Panc1 (cell line): ENCODE results near the gene NFIC. TPM values are rescaled to one million over a fixed set of nuclear protein-coding genes. Genes with fewer than 3 reads are reported as not detected.

ENCODE experiments used
- ATAC-seq: fragments of 200-7000 bp; cut with Tn5 transposase; 2 replicates; pipeline ENCODE4 v1.9.1; 2020; ENCODE audit warnings: mild to moderate bottlenecking, moderate library complexity
- BruUV-seq: library from RNA; stranded (reverse); fragments of 400-500 nt; replicated peaks from 2 replicates; lab custom pipeline; 2021; lab: Mats Ljungman, UMichigan
- CTCF ChIA-PET: fragments of 300-600 bp; sonication (Branson Sonifier 250); formaldehyde crosslinking; loops from one replicate; lab custom pipeline; 2022; ENCODE audit warnings: antibody characterized with exemption; lab: Charles Lee
- POLR2A ChIA-PET: fragments of 300-600 bp; sonication (Branson Sonifier 250); formaldehyde crosslinking; loops from one replicate; lab custom pipeline; 2022; ENCODE audit warnings: antibody characterized with exemption; lab: Charles Lee
- DNase-seq: peaks from one replicate; pipeline ENCODE4 v3.0.0-alpha.2; 2010; ENCODE audit warnings: low read depth, low spot score
- H3K27ac ChIP-seq: 2 replicates; pipeline ENCODE4 v1.5.1; 2011; ENCODE audit warnings: mild to moderate bottlenecking, low read length, inconsistent platforms
- H3K27me3 ChIP-seq: fragments of 200-500 bp; sonication (Bioruptor generic); 2 replicates; pipeline ENCODE4 v1.6.0; 2014; ENCODE audit warnings: low read length, inconsistent platforms; ENCODE audit not compliant: control insufficient read depth, insufficient read depth
- H3K36me3 ChIP-seq: fragments of 200-500 bp; sonication (Bioruptor generic); 2 replicates; pipeline ENCODE4 v1.5.1; 2014; ENCODE audit warnings: inconsistent platforms, mild to moderate bottlenecking, low read length, moderate library complexity; ENCODE audit not compliant: control insufficient read depth, insufficient read depth
- H3K4me1 ChIP-seq: 2 replicates; pipeline ENCODE4 v1.5.1; 2011; ENCODE audit warnings: inconsistent platforms, mild to moderate bottlenecking, low read length, moderate library complexity; ENCODE audit not compliant: control insufficient read depth, insufficient read depth
- H3K4me3 ChIP-seq, 2 experiments: 2 replicates each; pipeline ENCODE4 v1.5.1; 2011 to 2012; ENCODE audit warnings: low read depth in 2 of 2, low read length in 2 of 2, mild to moderate bottlenecking in 2 of 2, inconsistent platforms in 1 of 2, moderate library complexity in 1 of 2
- H3K9me3 ChIP-seq: fragments of 200-500 bp; sonication (Bioruptor generic); 2 replicates; pipeline ENCODE4 v1.5.1; 2014; ENCODE audit warnings: low read depth, mild to moderate bottlenecking, inconsistent platforms, low read length, moderate library complexity; ENCODE audit not compliant: control insufficient read depth, insufficient read depth
- CTCF ChIP-seq: fragments of 450-650 bp; IDR thresholded peaks from 2 replicates; pipeline ENCODE4 v1.5.1; 2017; ENCODE audit warnings: mild to moderate bottlenecking
- POLR2AphosphoS5 ChIP-seq: IDR thresholded peaks from 2 replicates; pipeline ENCODE4 v1.6.1; 2012; ENCODE audit warnings: mild to moderate bottlenecking, low read depth, low read length, moderate library complexity
- REST ChIP-seq, 2 experiments: IDR thresholded peaks; 2 replicates each; pipeline ENCODE4 v1.6.1; 2011 to 2012; ENCODE audit warnings: low read depth in 2 of 2, control low read depth in 1 of 2, low read length in 1 of 2, mild to moderate bottlenecking in 1 of 2, moderate library complexity in 1 of 2; ENCODE audit not compliant: insufficient read depth in 1 of 2
- SIN3A ChIP-seq: IDR thresholded peaks from 2 replicates; pipeline ENCODE4 v1.6.1; 2012; ENCODE audit warnings: low read depth, mild to moderate bottlenecking, low read length, moderate library complexity, borderline replicate concordance; ENCODE audit not compliant: insufficient read depth
- TCF7L2 ChIP-seq: IDR thresholded peaks from 2 replicates; pipeline ENCODE4 v1.6.1; 2011; ENCODE audit warnings: mild to moderate bottlenecking, low read depth, low read length, inconsistent platforms
- in situ Hi-C: cut with HindIII; loops from 2 replicates; pipeline ENCODE4 v1.10.0; 2016; ENCODE audit warnings: low sequenced_read_pairs, low pct_unique_long_range_greater_than_20kb
- intact Hi-C: fragments of 100-400 bp; cut with micrococcal nuclease; formaldehyde crosslinking; loops from one replicate; pipeline ENCODE4 v1.10.0; 2022; ENCODE audit not compliant: unreplicated experiment
- total RNA-seq: library from RNA; stranded (reverse); gene quantifications from one replicate; pipeline ENCODE4 v1.2.1, GENCODE V29; 2021; ENCODE audit not compliant: unreplicated experiment

The NFIC gene
- total RNA-seq, 1 experiment from 2014 or later: 120 TPM

- in situ Hi-C loops (no loop called here), intact Hi-C loops (no loop called here)
- DNase-seq: no peak
- no TSS peak for BruUV-seq
- CTCF ChIA-PET: no interaction called here
- H3K4me3 ChIP-seq: no peak overlapping the region
- POLR2A ChIA-PET: no interaction called here
- no peaks in the 10 kb centered on the region for H3K36me3 ChIP-seq
- H3K9me3 ChIP-seq: no peaks in the 10 kb centered on the region
- TF ChIP-seq TCF7L2 (no peak), CTCF (no peak)
- ATAC-seq: no peak; the same call in 1 of the 2 replicates
- H3K27me3 ChIP-seq: peaks cover 3% of the 10 kb centered on the region; the same call in 1 of the 2 replicates
- no peak overlapping the region for H3K27ac ChIP-seq
- no peaks in the 10 kb centered on the region for H3K4me1 ChIP-seq
Observed at GRCh38 chr19:3319643-3320353, 46.6 kb upstream of the NFIC start.

- Histone ChIP-seq H3K9me3 (no peaks in the 10 kb centered on the region), H3K4me3 (no peak overlapping the region), H3K4me1 (no peaks in the 10 kb centered on the region), H3K27ac (no peak overlapping the region), H3K36me3 (no peaks in the 10 kb centered on the region), H3K27me3 (peaks cover 3% of the 10 kb centered on the region; the same call in 1 of the 2 replicates)
- DNase-seq (no peak), ATAC-seq (no peak)
- intact Hi-C loops (no loop called here), in situ Hi-C loops (no loop called here)
- ChIA-PET CTCF (no interaction called here), POLR2A (no interaction called here)
- no peak for TF ChIP-seq TCF7L2
- TF ChIP-seq SIN3A: no peak
- BruUV-seq: no TSS peak
Observed at GRCh38 chr19:3320354-3320670, 46.1 kb upstream of the NFIC start.

- Histone ChIP-seq H3K4me3 (no peak overlapping the region), H3K4me1 (no peaks in the 10 kb centered on the region), H3K36me3 (no peaks in the 10 kb centered on the region), H3K27ac (no peak overlapping the region), H3K9me3 (no peaks in the 10 kb centered on the region), H3K27me3 (peaks cover 3% of the 10 kb centered on the region; the same call in 1 of the 2 replicates)
- no TSS peak for BruUV-seq
- POLR2A ChIA-PET: no interaction called here
- intact Hi-C loops (no loop called here), in situ Hi-C loops (no loop called here)
- CTCF ChIA-PET: no interaction called here
- TF ChIP-seq POLR2AphosphoS5 (no peak), REST (IDR thresholded peaks at IDR 0.05; ENCODE audit: insufficient read depth in 1 of 2, low read depth in 2 of 2, low read length in 1 of 2) (no peak), SIN3A (no peak), CTCF (no peak), TCF7L2 (no peak)
- no peak for DNase-seq
- no peak for ATAC-seq
Observed at GRCh38 chr19:3320853-3321252, 45.5 kb upstream of the NFIC start.
